GM19025 (cell line): ENCODE measurements around the gene IGF2BP3.

Experiments used
- ATAC-seq: cut with Tn5 transposase; IDR thresholded peaks from one replicate; pipeline ENCODE4 v1.9.1; 2021; ENCODE audit warnings: mild to moderate bottlenecking, low read depth, moderate library complexity; ENCODE audit not compliant: unreplicated experiment

The IGF2BP3 gene

GRCh38 chr7:23347682-23348180, 122.6 kb downstream of the IGF2BP3 start:
- ATAC-seq, result no peak

GRCh38 chr7:23347033-23347681, 123.1 kb downstream of the IGF2BP3 start:
- ATAC-seq, result no peak

- no peak for ATAC-seq
Observed at GRCh38 chr7:23346316-23346715, 124.0 kb downstream of the IGF2BP3 start.

GRCh38 chr7:23345601-23346000, 124.7 kb downstream of the IGF2BP3 start:
- ATAC-seq, result no peak

GRCh38 chr7:23343806-23344475, 126.3 kb downstream of the IGF2BP3 start:
- ATAC-seq, result no peak

GRCh38 chr7:23343102-23343501, 127.2 kb downstream of the IGF2BP3 start:
- no peak for ATAC-seq

GRCh38 chr7:23341846-23342598, 128.3 kb downstream of the IGF2BP3 start:
- no peak for ATAC-seq

- ATAC-seq, result no peak
Observed at GRCh38 chr7:23338863-23339262, 131.4 kb downstream of the IGF2BP3 start.

- no peak for ATAC-seq
Observed at GRCh38 chr7:23338439-23338838, 131.9 kb downstream of the IGF2BP3 start.

- ATAC-seq, result no peak
Observed at GRCh38 chr7:23337374-23337773, 132.9 kb downstream of the IGF2BP3 start.

GRCh38 chr7:23336799-23337283, 133.4 kb downstream of the IGF2BP3 start:
- ATAC-seq, result no peak

GRCh38 chr7:23336086-23336485, 134.2 kb downstream of the IGF2BP3 start:
- no peak for ATAC-seq

- ATAC-seq, result no peak
Observed at GRCh38 chr7:23335621-23336020, 134.7 kb downstream of the IGF2BP3 start.

- ATAC-seq, result no peak
Observed at GRCh38 chr7:23335136-23335535, 135.2 kb downstream of the IGF2BP3 start.

GRCh38 chr7:23334482-23335056, 135.7 kb downstream of the IGF2BP3 start:
- no peak for ATAC-seq

- ATAC-seq, result no peak
Observed at GRCh38 chr7:23333671-23334246, 136.5 kb downstream of the IGF2BP3 start.

GRCh38 chr7:23332910-23333612, 137.2 kb downstream of the IGF2BP3 start:
- ATAC-seq, result no peak

- no peak for ATAC-seq
Observed at GRCh38 chr7:23332193-23332592, 138.1 kb downstream of the IGF2BP3 start.

GRCh38 chr7:23331132-23331531, 139.2 kb downstream of the IGF2BP3 start:
- ATAC-seq, result no peak

- no peak for ATAC-seq
Observed at GRCh38 chr7:23315366-23315765, 154.9 kb downstream of the IGF2BP3 start.
